ES-I3 (cell line): Measurements from ENCODE around the gene CTU1.

Source experiments
- H3K36me3 ChIP-seq: 2 replicates; pipeline ENCODE4 v1.6.1; 2013; ENCODE audit warnings: mild to moderate bottlenecking, low read length, control low read depth, moderate library complexity; ENCODE audit not compliant: insufficient read depth
- H3K4me1 ChIP-seq: 2 replicates; pipeline ENCODE4 v1.6.1; 2013; ENCODE audit warnings: mild to moderate bottlenecking, control low read depth, low read length; ENCODE audit not compliant: insufficient read depth
- H3K9ac ChIP-seq: 2 replicates; pipeline ENCODE4 v1.6.1; 2013; ENCODE audit warnings: low read depth, mild to moderate bottlenecking, low read length, moderate library complexity
- H3K9me3 ChIP-seq: 2 replicates; pipeline ENCODE4 v1.6.1; 2013; ENCODE audit warnings: mild to moderate bottlenecking, low read length, moderate library complexity; ENCODE audit not compliant: control insufficient read depth, insufficient read depth

Gene CTU1

GRCh38 chr19:51075998-51076397, 32.2 kb downstream of the CTU1 start:
- no peaks in the 10 kb centered on the region for H3K4me1 ChIP-seq
- H3K9ac ChIP-seq, result no peak overlapping the region
- H3K9me3 ChIP-seq, result no peaks in the 10 kb centered on the region
- no peaks in the 10 kb centered on the region for H3K36me3 ChIP-seq

GRCh38 chr19:51071095-51071405, 37.2 kb downstream of the CTU1 start:
- Histone ChIP-seq H3K9ac (no peak overlapping the region), H3K36me3 (no peaks in the 10 kb centered on the region), H3K9me3 (no peaks in the 10 kb centered on the region), H3K4me1 (peaks cover under 1% of the 10 kb centered on the region; the same call in 1 of the 2 replicates)

GRCh38 chr19:51070334-51071094, 37.7 kb downstream of the CTU1 start:
- H3K9me3 ChIP-seq, result no peaks in the 10 kb centered on the region

GRCh38 chr19:51066393-51067186, 41.6 kb downstream of the CTU1 start:
- no peaks in the 10 kb centered on the region for H3K36me3 ChIP-seq
- H3K9me3 ChIP-seq, result no peaks in the 10 kb centered on the region
- H3K4me1 ChIP-seq, result peaks cover 6% of the 10 kb centered on the region; the same call in 1 of the 2 replicates

More at GRCh38 chr19:51070334-51071094, 37.7 kb downstream of the CTU1 start:
- Histone ChIP-seq H3K36me3 (no peaks in the 10 kb centered on the region), H3K4me1 (peaks cover 6% of the 10 kb centered on the region; the same call in 1 of the 2 replicates), H3K9ac (no peak overlapping the region)

GRCh38 chr19:51065221-51065960, 42.8 kb downstream of the CTU1 start:
- H3K36me3 ChIP-seq, result no peaks in the 10 kb centered on the region
- H3K9ac ChIP-seq, result peak overlapping the region; percentile 72
- H3K9me3 ChIP-seq, result no peaks in the 10 kb centered on the region
- peaks cover 6% of the 10 kb centered on the region; the same call in 1 of the 2 replicates for H3K4me1 ChIP-seq

More at GRCh38 chr19:51066393-51067186, 41.6 kb downstream of the CTU1 start:
- no peak overlapping the region for H3K9ac ChIP-seq

- Histone ChIP-seq H3K36me3 (no peaks in the 10 kb centered on the region), H3K9me3 (no peaks in the 10 kb centered on the region), H3K9ac (peak within 1 kb of the TSS; percentile 72), H3K4me1 (peaks cover 6% of the 10 kb centered on the region; the same call in 1 of the 2 replicates)
Measured at GRCh38 chr19:51064534-51065220, 43.5 kb downstream of the CTU1 start, which contains the start of gene KLK13. Gene KLK13 (minus strand): TSS chr19:51065092. CDS start chr19:51065067, 25 bp downstream.

- peaks cover 6% of the 10 kb centered on the region; the same call in 1 of the 2 replicates for H3K4me1 ChIP-seq
- no peak overlapping the region for H3K9ac ChIP-seq
- no peaks in the 10 kb centered on the region for H3K9me3 ChIP-seq
- no peaks in the 10 kb centered on the region for H3K36me3 ChIP-seq
Measured at GRCh38 chr19:51063664-51064063, 44.5 kb downstream of the CTU1 start.

- Histone ChIP-seq H3K9me3 (no peaks in the 10 kb centered on the region), H3K36me3 (no peaks in the 10 kb centered on the region), H3K9ac (no peak overlapping the region), H3K4me1 (peaks cover 4% of the 10 kb centered on the region; the same call in 1 of the 2 replicates)
Measured at GRCh38 chr19:51060973-51061372, 47.2 kb downstream of the CTU1 start.

- Histone ChIP-seq H3K36me3 (no peaks in the 10 kb centered on the region), H3K4me1 (no peaks in the 10 kb centered on the region), H3K9me3 (no peaks in the 10 kb centered on the region), H3K9ac (no peak overlapping the region)
Measured at GRCh38 chr19:51060336-51060735, 47.9 kb downstream of the CTU1 start.

- no peaks in the 10 kb centered on the region for H3K9me3 ChIP-seq
- no peaks in the 10 kb centered on the region for H3K36me3 ChIP-seq
- no peaks in the 10 kb centered on the region for H3K4me1 ChIP-seq
- no peak overlapping the region for H3K9ac ChIP-seq
Measured at GRCh38 chr19:51059715-51060114, 48.5 kb downstream of the CTU1 start.

- Histone ChIP-seq H3K36me3 (no peaks in the 10 kb centered on the region), H3K9ac (no peak overlapping the region), H3K9me3 (no peaks in the 10 kb centered on the region), H3K4me1 (0 out of 2 replicates have a peak, but pooled peaks cover 8% of the 10 kb centered on the region)
Measured at GRCh38 chr19:51055866-51056265, 52.3 kb downstream of the CTU1 start.
